Astrocyte of the hippocampus (primary cell): Measurements from ENCODE around the gene GABRA6.
A peak's percentile ranks its signal among the peaks of the same experiment; 100 is the strongest.
"Not testable (repeated sequence)": the region's sequence is repeated elsewhere in the genome, so short reads cannot be mapped to it uniquely, and the experiment has no call there.

Experiments used
- DNase-seq: peaks from one replicate; pipeline ENCODE4 v3.0.0; 2011; ENCODE audit warnings: low read depth, low spot score

GABRA6 gene

GRCh38 chr5:161685461-161685860 lies at the start of gene GABRA6:
GABRA6 (plus strand) TSS chr5:161685721; CDS start chr5:161685990, 269 bp downstream.
- DNase-seq = no peak

DNA sequence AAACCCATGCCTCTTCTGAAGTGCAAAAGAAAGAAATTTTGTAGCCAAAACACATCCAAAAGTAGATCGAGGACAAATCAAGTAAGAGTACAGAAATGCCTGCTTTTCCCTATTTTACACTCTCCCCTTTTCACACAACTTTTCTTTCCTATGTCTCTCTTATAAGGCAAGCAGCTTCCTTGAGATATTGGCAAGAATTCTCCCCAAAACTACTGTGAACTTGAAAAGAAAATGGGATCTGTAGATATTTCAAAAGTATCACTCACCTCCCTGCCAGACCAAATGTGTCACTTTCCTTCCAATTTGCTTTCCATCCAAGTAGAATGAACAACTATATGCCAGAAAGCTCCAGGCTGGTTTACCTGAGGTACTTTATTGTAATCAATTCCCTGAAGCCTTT lies 47.9 kb upstream of the GABRA6 start:
- no peak for DNase-seq

- DNase-seq = no peak
Measured at GRCh38 chr5:161641444-161641843, 44.1 kb upstream of the GABRA6 start.

DNA sequence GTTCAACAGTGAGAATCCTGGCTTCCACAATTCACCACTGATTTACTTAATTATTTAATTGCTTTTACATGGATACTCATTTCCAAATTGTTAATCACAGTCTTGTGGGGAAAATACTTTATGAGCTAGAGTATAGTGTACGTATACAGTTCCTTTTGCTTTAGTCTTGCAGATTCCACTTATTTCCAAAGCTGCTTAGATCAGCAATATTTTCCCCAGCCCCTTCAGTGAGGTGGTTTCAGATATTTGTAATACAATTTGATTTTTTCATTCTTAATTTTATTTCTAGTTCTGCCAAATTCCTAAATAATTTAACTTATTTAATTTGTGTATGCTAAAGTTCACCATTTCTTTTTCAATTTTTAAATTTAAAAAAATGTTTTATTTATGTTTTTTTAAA lies 40.3 kb upstream of the GABRA6 start:
- DNase-seq = no peak

DNA sequence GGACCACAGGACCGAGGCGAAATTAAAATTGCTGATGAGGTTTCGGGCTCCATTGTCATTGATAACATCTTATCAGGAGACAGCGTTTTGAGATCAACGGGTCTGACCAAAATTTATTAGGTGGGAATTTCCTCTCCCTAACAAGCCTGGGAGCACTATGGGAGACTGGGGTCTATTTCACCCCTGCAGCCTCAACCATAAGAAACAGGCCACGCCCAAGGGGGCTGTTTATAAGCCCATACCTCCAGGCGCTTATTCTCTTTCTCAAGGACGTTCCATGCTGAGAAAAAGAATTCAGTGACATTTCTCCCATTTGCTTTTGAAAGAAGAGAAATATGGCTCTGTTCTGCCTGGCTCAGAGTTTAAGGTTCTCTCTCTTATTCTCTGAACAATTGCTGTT lies 33.6 kb upstream of the GABRA6 start:
- DNase-seq = not testable (repeated sequence)

DNA sequence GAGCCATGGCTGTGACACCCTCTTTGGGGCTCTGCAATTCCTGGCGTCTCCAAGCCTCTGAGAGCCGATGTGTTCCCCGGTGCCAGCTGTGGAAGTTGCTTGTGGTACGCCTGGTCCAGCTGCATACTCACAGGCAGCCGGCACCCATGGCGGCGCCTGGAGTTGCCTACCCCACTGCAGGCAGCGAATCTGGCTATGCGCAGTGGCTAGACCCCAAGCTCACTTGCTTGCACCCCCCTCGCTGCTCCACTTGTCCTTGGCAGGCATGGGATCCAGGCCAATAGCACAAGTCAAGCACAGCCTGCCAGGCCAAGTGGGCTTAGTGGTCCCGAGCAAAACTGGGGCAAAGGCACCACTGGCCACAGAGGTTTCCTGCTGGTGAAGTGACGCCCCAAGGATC lies 24.7 kb upstream of the GABRA6 start:
- no peak for DNase-seq

DNA sequence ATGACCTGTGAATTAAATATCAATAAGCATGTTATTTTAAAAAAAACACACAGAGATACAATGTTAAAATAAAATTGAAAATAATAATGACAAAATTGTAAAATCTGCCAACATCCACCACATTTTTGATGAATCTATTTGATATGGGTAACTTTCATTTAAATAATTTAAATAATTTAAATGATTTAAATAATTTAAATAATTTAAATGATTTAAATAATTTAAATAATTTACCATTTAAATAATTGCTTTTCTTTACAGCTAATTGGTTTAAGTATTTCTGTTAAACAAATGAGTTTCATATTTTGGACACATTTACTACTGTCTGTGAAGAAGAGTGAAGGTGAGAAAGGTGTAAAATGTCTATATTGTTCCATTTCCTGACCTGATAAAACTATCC lies 22.1 kb upstream of the GABRA6 start:
- no peak for DNase-seq

- DNase-seq = peak; percentile 26
Measured at GRCh38 chr5:161676103-161676502, 9.4 kb upstream of the GABRA6 start.

GRCh38 chr5:161686149-161686548 lies 628 bp downstream of the GABRA6 start:
- DNase-seq = no peak

DNA sequence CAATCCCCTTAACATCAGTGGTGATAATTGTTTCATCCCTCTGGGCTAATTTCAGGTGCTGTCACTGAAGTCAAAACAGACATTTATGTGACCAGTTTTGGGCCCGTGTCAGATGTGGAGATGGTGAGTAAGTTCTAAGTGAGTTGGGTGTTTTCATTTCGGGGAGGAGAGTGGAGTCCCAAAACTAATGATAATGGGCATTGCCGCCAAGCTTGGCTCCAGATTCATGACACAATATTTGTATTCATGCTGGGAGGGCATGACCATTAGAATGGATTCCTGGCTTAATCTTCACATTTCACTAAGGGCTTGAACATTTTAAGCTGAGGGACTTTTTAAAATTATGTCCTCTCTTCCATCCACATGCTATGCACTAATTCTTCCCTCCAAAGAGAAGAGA lies 1.4 kb downstream of the GABRA6 start:
- DNase-seq = no peak

GRCh38 chr5:161687316-161687715 lies 1.8 kb downstream of the GABRA6 start:
- no peak for DNase-seq

DNA sequence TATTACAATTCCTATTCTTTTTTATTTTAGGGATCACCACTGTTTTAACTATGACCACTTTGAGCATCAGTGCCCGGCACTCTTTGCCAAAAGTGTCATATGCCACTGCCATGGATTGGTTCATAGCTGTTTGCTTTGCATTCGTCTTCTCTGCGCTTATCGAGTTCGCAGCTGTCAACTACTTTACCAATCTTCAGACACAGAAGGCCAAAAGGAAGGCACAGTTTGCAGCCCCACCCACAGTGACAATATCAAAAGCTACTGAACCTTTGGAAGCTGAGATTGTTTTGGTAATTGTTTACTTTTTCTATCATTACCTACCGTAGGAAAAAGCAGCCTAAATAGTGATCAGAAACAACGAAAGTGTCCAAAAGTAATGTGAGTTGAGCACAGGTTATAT lies 6.4 kb downstream of the GABRA6 start:
- no peak for DNase-seq

GRCh38 chr5:161697001-161697400 lies 11.5 kb downstream of the GABRA6 start:
- DNase-seq = no peak

GRCh38 chr5:161700065-161700464 lies 14.5 kb downstream of the GABRA6 start:
- no peak for DNase-seq

DNA sequence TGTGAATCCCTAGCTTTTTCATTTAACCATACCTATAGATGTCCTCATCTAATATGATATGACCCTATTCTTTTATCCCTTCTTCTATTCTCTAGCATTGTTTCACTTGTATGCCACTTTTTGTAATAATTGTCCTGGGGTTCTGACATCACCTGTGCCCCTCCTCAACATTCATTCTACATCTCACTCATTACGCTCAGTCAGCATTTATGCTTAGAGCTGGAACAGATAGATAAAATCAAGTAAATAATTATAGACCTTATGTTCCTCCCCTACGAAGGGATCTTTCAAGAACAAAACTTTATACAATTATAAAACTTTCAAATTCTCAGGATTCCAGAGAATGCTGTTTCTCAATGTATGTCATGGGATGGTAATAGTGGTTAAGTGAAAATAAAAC lies 18.0 kb downstream of the GABRA6 start:
- DNase-seq = no peak

DNA sequence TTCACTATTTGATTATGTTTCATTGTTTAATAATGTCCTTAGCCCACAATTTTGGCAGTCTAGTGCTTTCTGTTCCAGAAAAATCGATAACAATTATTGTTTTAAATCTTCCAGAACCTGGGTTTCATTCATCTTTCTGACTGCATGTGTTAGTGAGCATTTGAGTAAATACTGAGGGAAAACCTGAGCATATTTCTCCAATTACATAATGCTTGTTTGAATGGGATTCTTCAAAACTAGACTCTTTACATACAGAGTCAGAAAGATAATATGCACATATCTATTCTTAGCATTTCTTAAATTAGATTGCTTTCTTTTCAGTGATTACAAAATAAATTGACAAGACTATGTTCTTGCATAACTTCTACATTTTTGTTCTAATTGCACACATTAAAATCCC lies 21.9 kb downstream of the GABRA6 start:
- no peak for DNase-seq

- no peak for DNase-seq
Measured at GRCh38 chr5:161709239-161709638, 23.7 kb downstream of the GABRA6 start.

DNA sequence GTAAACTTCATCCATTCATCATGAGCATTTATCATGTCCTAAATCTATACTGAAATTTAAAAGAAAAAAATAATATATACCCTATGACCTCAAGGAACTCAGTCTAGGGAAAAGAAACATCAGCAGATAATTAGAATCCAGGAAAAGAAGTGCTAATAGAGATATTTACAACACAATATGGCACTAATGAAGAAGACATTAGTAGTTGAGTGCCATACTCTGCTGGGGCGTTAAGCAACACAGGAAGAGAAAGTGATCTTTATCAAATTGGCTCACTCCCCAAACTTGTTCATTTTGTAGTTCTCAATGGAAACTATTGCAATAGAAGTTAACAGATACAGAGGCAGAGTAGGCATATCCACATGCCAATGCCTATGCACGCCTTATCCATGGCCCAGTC lies 27.5 kb downstream of the GABRA6 start:
- no peak for DNase-seq

GRCh38 chr5:161719157-161719556 lies 33.6 kb downstream of the GABRA6 start:
- DNase-seq = no peak

- no peak for DNase-seq
Measured at GRCh38 chr5:161720460-161720859, 34.9 kb downstream of the GABRA6 start.

DNA sequence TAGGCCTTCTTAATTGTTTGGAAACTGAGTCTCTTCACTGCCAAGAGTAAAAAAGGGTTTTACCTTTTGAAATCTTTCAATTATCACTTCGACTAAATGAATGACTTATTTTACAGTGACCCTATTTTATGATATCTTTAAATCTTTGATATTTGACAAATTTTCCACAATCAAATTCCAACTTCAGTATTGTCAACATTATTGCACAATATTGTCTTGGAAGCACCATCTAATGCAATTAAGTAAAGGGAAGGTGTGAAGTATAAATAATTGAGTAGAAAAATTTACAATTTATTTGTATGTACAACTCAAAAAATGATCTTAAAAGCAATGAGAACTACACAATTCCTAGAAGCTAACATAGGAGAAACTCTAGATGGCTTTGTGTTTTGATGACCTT lies 49.2 kb downstream of the GABRA6 start:
- no peak for DNase-seq

DNA sequence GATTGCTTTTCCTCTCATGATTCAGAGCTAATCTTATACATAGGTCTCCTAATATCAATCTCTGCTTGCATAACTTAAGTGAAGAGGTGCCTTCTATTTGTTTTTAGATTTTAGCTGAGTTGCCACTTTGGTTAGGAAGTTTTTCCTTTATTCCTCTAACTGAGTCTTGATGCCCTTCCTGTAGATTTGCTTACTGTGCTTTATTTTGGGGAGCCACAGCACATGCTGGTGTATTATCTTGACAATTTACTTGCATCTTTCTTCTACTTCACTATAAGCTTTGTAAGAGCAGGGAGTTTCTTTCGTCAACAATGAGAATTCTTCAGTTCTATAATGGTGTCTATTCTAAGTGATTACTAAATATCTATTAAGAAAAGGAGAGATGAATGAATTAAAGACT lies 54.9 kb downstream of the GABRA6 start:
- no peak for DNase-seq

DNA sequence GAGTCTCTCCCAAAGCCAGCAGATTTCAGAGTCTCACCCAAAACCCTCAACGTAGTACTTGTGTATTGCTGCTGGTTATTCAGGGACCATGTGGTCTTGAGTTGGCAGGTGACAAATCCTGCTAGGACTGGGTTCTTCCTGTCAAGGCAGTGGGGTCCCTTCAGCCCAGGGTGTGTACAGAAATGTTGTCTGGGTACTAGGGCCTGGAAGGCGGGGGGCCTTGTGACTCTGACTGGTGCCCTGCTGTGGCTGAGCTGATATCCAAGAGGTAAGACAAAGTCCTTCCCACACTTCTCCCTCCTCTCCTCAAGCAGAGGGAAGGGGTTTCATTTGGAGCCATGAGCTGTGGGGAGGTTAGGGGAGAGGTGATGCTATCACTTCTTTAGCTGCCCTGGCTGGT lies 58.8 kb downstream of the GABRA6 start:
- DNase-seq = no peak

- DNase-seq = no peak
Measured at GRCh38 chr5:161745392-161745791, 59.9 kb downstream of the GABRA6 start.

- no peak for DNase-seq
Measured at GRCh38 chr5:161751265-161751664, 65.7 kb downstream of the GABRA6 start.
